Measurements from ENCODE around the gene KLHL14.

- no peak for TF ChIP-seq EZH2phosphoT487 (IDR thresholded peaks at IDR 0.05; ENCODE audit: low read depth, severe bottlenecking, unreplicated experiment)
- TF ChIP-seq CTCF (IDR thresholded peaks at IDR 0.05; ENCODE audit: poor library complexity): no peak
Observed at GRCh38 chr18:32764611-32765244, 8.1 kb downstream of the KLHL14 start.

All from hepatocyte (in vitro differentiated cells).